Measurements from ENCODE around the gene NCKAP5.

NCKAP5 gene

GRCh38 chr2:132883430-132883829 is 684.8 kb downstream of the NCKAP5 start:
- DNase-seq (ENCODE audit: low read depth in 3 of 3), result no peak

DNA sequence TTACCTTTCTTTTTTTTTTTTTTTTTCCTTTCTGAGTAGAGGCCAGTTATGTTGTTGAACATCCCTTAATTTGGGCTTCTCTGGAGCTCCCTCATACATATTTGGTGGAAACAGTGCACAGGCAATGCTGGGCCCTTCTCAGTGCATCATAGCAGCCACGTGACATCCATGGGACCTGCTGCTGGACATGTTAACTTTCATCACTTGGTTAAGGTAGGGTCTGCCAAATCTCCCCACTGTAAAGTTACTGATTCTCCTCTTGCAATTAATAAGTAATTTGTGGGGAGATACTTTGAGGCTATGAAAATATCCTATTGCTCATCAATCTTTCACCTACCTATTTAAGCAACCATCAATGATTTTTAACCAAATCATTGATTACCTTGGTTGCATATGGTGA is 686.7 kb downstream of the NCKAP5 start:
- DNase-seq (ENCODE audit: low read depth in 3 of 3), result no peak

DNA sequence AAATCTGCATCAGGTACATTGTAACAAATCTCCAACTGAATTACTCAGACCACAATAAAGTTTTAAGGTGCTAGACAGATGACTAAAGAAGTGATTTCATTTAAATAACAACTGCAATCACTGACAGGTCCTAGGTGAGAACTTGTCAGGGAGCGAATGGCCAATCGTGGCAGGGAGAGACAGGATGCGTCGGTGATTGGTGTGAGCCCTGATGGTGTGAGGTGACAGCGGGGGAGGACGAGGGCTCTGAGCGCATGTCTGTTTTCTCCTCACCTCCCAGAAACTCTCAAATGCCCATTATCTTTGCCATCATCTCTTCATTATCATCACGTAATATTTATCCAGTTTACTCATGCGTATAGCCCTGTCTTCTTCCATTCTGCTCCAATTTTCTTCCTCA is 690.3 kb downstream of the NCKAP5 start:
- no peak for DNase-seq (ENCODE audit: low read depth in 3 of 3)

GRCh38 chr2:132876745-132877391 is 691.4 kb downstream of the NCKAP5 start:
- no peak for DNase-seq (ENCODE audit: low read depth in 3 of 3)

- no peak for DNase-seq (ENCODE audit: low read depth in 3 of 3)
These were observed 693.1 kb downstream of the NCKAP5 start for GRCh38 chr2:132875193-132875592.

DNA sequence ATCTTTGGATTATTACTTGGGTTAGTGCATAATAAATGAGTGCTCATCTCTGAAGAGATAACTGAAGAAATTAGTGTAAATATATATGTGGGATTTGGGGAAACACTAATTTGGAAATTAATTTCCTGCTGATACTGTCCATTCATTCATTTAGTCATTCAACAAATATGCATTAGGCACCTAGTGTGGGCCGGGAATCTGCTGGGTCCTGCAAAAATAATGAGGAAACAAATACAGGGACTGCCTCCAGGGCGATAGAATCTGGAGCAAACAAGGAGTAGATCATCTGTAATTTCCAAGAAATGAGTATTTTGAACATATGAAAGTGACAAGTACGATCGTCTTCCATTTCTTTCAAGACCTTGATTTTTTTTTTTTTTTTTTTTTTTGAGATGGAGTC is 694.5 kb downstream of the NCKAP5 start:
- DNase-seq (ENCODE audit: low read depth in 3 of 3), result no peak

DNA sequence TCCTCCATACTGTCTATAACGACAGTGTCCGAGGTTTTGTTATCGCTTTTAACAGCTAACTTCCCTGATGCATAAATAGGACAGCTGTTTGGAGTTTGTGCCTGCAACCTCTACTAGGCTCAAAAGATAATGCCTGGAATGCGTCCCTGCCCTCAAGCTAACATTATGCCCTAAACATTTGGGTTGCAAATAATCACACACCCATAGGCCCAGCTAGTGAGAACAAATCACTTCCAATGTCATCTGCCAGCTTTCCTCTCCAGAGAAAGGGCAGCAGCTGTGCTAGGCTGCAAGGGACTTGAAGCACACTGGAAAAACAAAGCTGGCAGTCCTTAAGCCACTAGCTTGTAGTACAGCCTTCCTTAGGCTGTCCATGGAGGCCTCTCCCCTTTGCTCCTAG is 696.4 kb downstream of the NCKAP5 start:
- DNase-seq (ENCODE audit: low read depth in 3 of 3), result no peak

GRCh38 chr2:132863961-132864360 is 704.3 kb downstream of the NCKAP5 start:
- DNase-seq (ENCODE audit: low read depth in 3 of 3), result no peak

DNA sequence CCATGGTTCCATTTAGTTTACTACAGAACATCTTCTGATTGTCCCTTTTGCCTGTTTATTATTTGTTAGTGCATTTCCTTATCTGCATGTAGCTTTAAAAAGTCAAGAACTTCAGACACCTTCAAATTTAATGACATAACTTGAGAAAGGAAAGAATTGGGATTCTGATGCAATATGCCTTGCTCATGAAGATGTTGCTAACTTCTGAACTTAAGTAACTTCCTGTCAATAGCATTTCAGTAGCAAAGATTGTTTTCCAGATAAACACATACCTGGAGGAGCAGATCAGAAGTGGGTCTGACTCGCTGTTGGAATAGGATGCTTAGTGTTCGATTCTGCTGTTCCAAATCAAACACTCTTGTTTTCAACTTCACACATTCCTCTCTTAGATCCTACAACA is 708.0 kb downstream of the NCKAP5 start:
- no peak for DNase-seq (ENCODE audit: low read depth in 3 of 3)

DNA sequence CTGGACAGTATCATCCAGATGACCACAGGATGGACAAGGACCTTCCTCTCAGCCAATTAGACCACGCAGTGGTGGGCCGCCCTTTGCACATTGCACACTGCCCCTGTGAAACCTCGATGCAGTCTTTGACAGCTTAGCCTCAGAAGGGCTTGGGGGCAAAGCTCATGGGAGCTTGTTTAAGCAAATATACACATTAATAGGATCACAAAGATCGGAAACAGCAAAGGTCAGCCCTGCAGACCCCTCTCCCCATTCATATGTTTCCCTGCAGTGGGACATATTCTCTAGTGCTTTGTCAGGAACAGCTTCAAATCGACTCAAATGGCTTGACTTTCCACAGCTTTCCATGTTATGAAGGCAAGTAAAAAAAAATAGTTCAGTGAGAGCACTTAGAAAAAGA is 708.7 kb downstream of the NCKAP5 start:
- DNase-seq (ENCODE audit: low read depth in 3 of 3), result no peak

- no peak for DNase-seq (ENCODE audit: low read depth in 3 of 3)
These were observed 710.9 kb downstream of the NCKAP5 start for GRCh38 chr2:132857319-132857718.

DNA sequence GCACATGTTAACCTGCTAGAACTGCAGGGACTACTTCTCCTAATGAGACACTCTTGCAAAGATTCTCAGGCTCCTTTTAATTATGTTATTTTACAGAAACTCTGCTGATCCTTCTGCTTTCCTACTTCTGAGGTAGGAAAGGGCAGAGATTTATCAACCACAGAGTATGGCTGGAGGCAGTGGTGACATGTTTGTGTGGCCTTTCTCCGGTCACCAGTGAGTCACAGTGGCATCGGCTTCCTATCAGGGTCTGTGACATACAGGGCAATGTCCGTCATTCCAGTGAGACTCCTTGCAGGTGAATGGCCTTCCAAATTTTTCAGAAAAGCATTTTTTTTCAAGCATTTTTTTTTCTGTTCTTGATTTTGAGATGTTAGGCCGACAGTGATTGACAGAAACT is 717.6 kb downstream of the NCKAP5 start:
- DNase-seq (ENCODE audit: low read depth in 3 of 3), result no peak

DNA sequence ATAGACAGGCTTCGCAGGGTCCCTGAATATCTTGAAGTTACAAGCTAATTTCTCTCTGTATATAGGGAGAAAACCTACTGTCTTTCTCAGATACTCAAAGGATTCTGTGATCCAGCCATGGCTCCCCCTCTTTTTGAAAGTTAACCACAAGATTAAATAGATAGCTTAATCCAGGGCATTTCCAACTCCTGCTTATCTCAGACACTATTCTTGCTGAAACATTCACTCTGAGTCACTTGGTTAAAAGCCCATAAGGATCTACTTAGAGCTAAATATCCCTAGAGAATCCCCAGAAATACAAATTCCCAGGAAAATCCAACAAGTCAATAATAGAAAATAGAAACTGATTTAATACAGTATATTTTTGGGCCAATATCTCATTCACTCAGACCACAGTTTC is 719.1 kb downstream of the NCKAP5 start:
- DNase-seq (ENCODE audit: low read depth in 3 of 3), result no peak

- no peak for DNase-seq (ENCODE audit: low read depth in 3 of 3)
These were observed 722.9 kb downstream of the NCKAP5 start for GRCh38 chr2:132845339-132845738.

DNA sequence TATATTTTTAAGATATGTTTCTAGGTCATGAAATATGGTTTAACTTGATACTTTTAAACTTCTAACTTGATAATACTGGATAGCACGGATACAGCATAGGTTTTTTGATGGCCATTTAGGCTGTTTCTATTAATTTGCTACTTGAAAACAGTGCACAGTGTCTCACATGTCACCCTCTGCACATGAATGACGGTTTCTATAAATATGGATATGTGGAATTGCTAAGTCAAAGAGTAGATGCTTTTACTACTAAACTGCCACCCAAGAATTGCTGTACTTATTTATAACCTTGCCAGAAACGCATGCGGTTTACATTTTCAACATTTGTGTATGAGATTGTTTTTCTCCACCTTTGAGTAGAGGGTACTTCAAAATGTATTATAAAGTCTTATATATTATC is 723.7 kb downstream of the NCKAP5 start:
- DNase-seq (ENCODE audit: low read depth in 3 of 3), result no peak

GRCh38 chr2:132837769-132838168 is 730.5 kb downstream of the NCKAP5 start:
- no peak for DNase-seq (ENCODE audit: low read depth in 3 of 3)

DNA sequence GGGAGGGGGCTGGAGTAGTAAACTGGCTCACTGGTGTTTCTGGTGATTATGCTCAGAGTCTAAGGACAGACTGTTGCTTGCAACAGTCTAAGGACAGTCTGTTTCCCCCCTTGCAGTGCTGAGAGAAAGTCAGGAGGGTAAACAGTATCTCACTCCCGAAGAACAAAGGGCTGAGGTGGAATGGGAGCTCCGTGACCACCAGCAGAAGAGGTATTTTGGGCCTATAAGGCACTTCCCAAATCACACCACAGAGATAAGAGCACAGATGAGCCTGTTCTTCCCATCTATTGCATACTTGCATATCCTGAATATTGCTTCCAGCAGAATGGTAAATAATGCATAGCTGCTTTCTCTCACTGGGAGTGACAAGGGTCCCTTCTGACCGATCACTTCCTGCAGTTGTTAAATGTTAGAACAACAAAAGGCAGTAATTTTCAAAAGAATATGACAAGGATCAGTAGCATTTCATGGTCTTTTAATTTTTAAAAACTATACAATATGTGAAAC is 737.9 kb downstream of the NCKAP5 start:
- no peak for DNase-seq (ENCODE audit: low read depth in 3 of 3)

DNA sequence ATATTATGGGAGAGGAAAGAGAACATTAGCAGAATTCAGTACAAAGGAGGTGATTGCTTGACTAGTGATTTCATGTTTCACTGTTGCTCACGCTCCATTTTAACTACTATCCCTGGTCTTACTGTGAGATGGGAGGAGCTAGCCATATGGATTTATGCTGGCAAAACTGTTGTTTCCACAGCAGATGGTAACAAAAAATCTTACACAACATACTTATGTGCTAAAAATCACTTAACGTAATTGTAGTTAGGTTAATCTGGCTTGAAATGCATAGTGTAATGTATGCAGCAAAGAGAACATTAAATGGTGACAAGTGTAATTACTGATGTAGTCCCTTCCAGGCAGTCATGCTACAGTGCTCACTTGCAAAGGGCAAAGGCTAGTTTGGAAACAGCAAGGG is 742.7 kb downstream of the NCKAP5 start:
- DNase-seq (ENCODE audit: low read depth in 3 of 3), result no peak

GRCh38 chr2:132824716-132825115 is 743.5 kb downstream of the NCKAP5 start:
- DNase-seq (ENCODE audit: low read depth in 3 of 3), result no peak

DNA sequence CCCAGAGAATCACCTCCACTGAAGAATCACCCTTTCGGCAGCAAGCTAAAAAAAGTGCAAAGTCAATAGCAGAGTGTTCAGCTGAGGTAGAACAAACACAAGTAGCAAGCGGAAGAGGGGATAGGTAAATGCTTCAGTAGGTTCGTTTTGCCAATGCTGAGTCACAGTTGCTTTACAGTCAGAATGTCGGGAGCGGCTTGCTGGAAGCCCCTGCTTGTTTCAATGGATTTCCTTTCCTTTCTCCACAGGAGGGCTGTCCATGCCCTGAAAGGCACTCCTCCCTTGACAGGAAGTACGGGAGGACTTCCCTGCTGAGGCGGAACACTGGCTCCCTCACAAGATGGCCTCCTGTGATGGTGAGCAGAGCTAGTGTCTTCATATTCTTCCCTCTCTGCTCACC is 752.0 kb downstream of the NCKAP5 start:
- no peak for DNase-seq (ENCODE audit: low read depth in 3 of 3)

DNA sequence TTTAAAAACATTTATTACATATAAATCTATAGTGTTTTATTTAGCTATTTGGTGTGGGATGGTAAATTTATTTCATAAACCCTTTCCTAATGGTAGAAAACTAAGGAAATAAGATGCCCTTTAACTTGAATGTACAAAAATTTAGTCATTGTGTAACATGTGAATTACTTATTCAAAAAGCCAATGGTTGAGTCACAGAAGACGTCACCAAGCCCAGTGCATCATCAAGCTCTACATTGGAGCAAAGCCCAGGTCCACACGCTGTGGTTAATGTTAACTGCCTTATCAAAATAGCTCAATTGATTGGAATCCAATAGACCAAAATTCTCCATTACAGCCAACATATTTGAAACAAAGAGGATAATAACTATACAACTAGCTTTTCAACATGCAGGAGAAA is 752.7 kb downstream of the NCKAP5 start:
- no peak for DNase-seq (ENCODE audit: low read depth in 3 of 3)

- DNase-seq (ENCODE audit: low read depth in 3 of 3), result no peak
These were observed 753.6 kb downstream of the NCKAP5 start for GRCh38 chr2:132814651-132815050.

DNA sequence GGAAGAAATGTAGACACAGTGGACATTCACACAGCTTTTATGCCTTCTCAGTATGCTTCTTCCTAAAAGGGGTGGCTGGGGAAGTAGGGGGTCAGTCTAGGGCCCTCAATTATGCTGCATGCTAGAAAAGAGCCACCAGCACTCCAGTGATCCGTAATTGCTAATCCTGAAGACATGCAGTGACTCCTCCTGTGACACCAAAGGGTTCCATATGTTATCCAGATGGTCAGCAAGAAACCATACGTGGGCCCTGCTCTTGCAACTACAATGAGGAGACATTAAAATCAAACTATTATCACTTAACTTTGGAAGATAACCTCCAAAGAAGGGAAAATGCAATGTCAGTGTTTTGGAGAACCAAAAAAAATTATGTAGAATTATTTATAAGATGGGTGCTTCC is 754.8 kb downstream of the NCKAP5 start:
- DNase-seq (ENCODE audit: low read depth in 3 of 3), result no peak
